SH-SY5Y (cell line): ENCODE results near the gene MCF2L.

Experiments used
- GATA2 ChIP-seq: IDR thresholded peaks from 2 replicates; pipeline ENCODE4 v1.6.1; 2011; ENCODE audit warnings: mild to moderate bottlenecking, low read depth, low read length
- GATA3 ChIP-seq: IDR thresholded peaks from 2 replicates; pipeline ENCODE4 v1.6.1; 2011; ENCODE audit warnings: low read depth, mild to moderate bottlenecking, low read length, moderate library complexity

MCF2L gene

DNA sequence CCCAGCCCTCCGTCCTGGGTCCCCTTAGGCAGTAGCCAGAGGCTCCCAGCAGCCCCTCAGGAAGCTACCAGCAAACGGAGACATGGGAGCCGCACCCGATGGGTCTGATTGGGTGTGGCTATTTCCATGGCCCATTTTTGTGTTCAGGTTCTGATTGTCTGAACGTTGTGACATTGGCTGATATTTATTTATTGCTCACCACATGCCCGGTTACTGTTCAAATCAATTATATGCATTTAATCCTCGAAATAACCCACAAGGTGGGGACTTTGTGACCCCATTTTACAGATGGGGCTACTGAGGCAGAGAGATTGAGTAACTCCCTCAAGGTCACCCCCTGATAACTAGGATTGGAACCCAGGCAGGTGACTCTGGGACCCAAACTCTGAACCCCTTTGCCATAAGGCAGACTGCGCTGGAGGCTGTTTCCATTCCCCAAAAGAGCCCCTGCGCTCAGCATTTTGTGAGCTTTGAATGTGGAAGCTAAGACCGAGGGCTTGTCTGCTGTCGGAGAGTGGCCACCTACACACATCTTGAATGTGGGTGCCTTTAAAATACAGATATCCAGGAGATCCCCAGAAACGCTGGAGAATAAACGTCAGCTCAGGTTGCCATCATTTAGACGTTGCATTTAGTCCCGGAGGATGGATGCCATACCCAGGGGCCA, 13.6 kb upstream of the MCF2L start:
- TF ChIP-seq GATA2 = no peak
- no peak for TF ChIP-seq GATA3

GRCh38 chr13:112955956-112956355, 13.1 kb upstream of the MCF2L start:
- TF ChIP-seq GATA3 = no peak

DNA sequence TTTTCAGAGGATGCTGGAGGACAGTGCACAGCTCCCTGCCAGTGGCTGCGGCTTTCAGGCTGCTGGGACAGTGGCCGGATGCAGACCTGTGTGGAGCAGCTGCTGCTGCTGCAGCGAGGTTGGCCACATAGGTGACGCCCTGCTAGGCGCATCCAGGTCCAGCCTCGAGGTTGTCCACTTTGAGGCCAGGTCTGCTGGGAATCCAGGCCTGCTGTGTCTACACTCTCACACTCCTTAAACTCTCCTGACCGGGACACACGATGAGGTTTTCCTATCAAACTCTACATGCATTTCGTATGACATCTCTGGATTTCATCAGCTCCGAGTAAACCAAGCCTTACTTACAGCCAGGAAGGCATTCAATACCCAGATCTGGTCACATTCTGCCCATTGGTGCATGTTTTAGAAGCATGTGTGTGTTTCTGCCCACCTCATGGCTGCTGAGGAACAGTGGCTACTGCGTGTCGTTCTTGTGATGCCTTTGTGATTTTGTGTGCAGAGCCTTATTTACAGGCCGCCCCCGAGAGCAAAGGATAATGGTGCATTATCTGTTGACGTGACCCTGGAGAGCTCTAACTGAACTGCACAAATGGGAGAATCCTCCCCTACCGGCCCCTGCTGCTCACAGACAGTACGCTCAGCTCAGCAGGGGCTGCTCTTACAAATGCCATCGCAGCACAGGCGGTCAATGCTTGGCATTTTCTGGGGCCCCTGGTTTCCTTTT, 12.3 kb upstream of the MCF2L start:
- TF ChIP-seq GATA3 = no peak
- no peak for TF ChIP-seq GATA2

- TF ChIP-seq GATA2 (no peak), GATA3 (no peak)
These were observed 11.7 kb upstream of the MCF2L start for GRCh38 chr13:112957295-112957677.

GRCh38 chr13:112958127-112958989, 10.7 kb upstream of the MCF2L start:
- TF ChIP-seq GATA3 (no peak), GATA2 (no peak)

GRCh38 chr13:112959206-112959605, 9.8 kb upstream of the MCF2L start:
- TF ChIP-seq GATA3 (no peak), GATA2 (no peak)

DNA sequence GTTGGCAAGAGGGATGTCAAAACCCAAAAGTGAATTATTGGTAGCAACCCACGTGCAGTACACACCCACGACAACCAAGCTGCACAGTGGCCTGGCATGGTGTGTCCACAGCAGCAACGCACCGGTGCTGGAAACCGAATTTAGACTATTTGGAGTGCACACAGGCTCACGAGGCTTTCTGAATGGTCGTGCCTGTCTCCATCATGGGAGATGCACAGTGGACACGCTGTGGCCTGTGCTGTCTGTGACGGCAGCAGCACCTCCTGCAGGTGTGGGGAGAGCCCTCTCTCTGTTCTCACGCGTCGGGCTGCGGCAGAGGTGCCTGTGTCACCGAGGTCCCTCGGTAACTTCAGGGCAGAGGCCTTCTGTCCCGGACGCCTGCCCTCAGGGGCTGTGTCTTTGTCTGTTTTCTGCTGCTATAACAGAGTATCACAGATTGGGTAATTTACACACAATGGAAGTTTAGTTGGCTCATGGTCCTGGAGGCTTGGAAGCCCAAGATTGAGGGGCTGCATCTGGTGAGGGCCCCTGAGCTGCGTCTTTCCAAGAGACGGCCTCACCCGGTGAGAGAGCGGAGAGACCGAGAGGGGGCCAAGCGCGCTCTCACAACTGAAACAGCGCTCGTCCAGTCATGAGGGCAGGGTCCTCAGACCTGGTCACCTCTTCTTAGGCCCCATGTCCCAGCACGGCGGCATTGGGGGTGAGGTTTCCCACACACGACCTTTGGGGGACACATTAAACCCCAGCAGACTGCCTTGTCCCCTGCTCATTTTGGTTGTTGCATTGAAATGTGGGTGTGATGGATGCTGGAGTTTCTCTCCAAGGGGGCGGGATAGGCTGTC, 9.1 kb upstream of the MCF2L start:
- TF ChIP-seq GATA3 (no peak), GATA2 (no peak)

- TF ChIP-seq GATA3 (no peak), GATA2 (no peak)
These were observed 8.3 kb upstream of the MCF2L start for GRCh38 chr13:112960706-112961105.

DNA sequence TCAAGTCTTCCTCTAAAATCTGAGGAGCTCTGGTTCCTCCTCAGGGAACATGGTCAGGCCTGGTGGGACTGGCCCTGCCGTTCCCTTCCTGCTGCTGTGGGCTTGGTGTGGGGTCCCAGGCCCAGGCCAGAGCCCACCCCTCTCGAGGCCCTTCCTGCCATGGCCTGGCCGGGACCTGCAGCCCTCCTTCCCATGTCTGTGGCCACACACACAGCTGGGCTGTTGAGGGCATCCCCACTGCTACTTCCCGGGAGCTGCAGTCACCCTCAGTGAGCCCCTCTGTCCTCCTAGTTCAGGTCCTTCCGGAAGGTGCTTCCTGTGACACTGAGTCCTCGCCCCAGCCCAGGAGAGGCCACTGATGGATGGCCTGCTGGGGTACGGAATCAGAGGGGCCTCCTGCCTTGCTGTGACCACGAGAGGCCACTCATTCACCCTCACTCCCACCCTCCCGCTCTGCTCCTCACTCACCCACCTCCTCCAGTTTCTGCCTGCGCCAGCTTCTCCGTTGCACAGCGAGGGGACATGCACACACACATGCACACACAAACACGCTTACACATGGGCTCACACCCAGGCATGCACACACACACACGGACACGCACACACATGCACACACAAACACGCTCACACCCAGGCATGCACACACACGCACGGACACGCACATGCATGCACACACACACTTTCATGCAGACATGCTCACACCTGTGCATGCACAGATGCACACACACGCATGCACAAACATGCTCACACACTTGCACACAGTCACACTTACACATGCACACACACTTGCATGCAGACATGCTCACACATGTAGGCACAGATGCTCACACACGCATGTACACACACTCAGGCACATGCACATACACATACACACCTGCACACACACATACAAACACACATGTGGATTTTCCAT, 7.3 kb upstream of the MCF2L start:
- TF ChIP-seq GATA2 = no peak
- TF ChIP-seq GATA3 = no peak

DNA sequence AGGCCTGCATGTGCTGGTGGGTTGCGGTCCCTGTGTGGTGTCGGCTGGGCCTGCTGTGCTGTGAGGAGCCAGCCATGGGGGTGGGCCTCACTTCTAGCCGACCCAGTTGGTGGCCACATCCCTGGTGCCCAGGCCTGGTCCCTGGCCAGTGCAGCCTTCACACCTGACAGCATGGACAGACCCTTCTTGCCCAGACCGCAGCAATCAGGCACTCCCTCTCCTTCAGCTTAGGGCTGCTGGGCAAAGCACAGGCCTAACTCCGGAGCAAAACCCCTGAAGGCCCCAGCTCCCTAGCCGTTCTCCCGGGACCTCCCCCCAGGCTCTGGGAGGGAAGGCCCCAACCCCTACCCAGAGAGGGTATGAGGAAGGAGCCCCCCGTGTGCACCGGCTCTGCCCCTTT, 6.6 kb upstream of the MCF2L start:
- TF ChIP-seq GATA2 = no peak
- no peak for TF ChIP-seq GATA3

DNA sequence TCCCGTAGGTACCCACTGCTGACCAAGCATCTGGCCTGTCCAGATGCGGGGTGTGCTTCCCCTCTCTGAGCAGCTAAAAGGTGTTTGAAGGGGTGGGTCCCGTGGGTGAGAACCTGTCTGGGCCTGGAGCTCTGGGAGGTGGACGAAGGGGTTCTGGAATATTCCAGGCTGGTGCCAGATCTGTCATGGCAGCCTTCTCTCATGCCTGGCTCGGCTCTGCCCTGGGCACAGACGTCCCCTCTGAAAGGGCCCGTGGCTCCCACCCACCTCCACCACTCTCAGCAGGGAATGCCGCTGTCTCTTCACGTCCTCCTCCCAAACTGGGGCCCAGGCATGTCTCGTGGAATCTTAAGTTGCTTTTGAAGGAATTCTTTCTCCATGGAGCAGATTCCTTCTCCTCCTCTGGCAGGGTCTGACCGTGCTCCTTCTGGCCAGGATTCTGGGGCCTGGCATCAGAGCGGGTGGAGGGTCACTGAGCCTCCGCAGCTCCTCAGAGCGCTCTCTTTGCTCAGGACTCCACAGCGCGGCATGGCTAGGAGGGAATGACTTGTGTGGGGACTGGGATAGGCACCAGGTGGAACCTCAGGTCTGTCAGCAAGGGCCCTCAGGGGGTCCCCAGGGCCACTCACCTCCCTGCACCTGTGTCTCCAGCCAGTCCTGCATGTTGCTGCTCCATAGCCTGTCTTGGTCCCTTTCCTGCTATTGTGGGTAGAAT, 5.9 kb upstream of the MCF2L start:
- no peak for TF ChIP-seq GATA2
- TF ChIP-seq GATA3 = no peak

DNA sequence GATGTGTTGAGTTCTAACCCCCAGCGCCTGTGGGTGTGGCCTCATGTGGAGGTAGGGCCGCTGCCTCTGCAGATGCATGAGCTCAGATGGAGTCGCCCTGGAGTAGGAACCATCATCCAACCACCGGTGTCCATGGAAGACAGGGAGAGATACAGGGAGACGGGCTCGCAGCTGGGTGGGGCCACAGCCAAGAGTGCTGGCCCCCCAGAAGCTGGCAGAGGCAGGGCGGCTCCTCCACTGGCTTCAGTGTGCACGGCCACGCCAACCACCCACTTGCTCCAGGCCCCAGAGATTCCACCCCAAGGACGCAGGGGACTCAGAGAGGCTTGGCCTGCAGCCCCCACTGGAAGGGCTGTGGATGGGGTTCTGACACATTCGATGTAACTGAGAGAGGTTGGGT, 5.4 kb upstream of the MCF2L start:
- no peak for TF ChIP-seq GATA3
- no peak for TF ChIP-seq GATA2

DNA sequence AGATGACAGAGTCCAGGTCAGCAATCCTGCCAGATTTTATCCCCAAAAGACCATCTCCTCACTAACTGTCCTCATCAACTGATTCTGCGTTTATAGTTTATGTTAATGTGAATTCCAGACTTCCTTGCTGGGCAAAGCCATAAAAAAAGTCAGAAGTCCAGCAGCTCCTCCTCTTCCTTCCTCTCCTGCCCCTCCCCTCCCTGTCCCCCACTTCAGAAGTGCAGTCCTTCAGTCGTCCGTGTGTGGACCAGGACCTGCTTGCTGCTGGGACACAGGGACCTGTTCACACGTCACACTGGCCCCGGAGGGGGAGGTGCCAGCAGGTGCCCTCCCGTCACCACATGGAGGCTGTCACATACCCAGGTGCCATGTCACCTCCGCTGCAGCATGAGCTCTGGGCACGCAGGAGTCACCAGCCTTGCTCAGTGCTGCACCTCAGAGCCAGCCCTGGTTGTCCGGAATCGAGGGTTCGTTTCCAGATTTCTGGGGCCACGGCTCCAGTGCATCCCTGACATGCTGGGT, 4.0 kb upstream of the MCF2L start:
- TF ChIP-seq GATA3 (no peak), GATA2 (no peak)
